Measurements from ENCODE around the gene SPP2. TPM values are rescaled to one million over a fixed set of nuclear protein-coding genes. Genes with fewer than 3 reads are reported as not detected.

The SPP2 gene
- total RNA-seq, 4 donors from 2014 or later: not detected

DNA sequence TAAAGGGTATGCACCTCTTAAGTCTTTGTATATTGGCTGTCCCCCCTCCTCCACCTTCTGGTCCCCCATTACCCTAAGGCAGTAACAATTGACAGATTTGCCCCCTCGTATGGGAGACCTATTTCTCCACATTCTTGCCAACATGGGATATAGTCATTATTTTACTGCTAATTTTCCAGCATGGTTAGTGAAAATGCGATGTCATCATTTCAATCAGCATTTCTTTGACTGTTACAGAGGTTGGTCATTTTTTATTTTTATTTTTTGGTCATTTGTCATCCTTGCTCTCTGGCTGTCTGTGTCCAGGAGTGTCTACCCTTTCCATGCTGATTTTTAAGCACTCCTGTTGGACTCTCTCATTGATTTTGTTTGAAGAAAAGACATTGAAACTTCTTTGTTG is 45.4 kb upstream of the SPP2 start:
- H3K27ac ChIP-seq: no peak overlapping the region
- no peak for DNase-seq (ENCODE audit: low spot score in 2 of 2)
- no peak for TF ChIP-seq POLR2AphosphoS5 (IDR thresholded peaks at IDR 0.05)
- peaks cover 4% of the 10 kb centered on the region for H3K27me3 ChIP-seq
- no peak overlapping the region for H3K4me3 ChIP-seq
- WGBS: 88% methylated on average over 2 of the region's 2 CpGs
- H3K9me3 ChIP-seq: no peaks in the 10 kb centered on the region
- peaks cover 6% of the 10 kb centered on the region for H3K4me1 ChIP-seq
- H3K36me3 ChIP-seq: no peaks in the 10 kb centered on the region

GRCh38 chr2:234006501-234006900 is 44.0 kb upstream of the SPP2 start:
- no peak overlapping the region for H3K27ac ChIP-seq
- H3K4me1 ChIP-seq: peaks cover 6% of the 10 kb centered on the region
- no peak overlapping the region for H3K4me3 ChIP-seq
- no peaks in the 10 kb centered on the region for H3K36me3 ChIP-seq
- WGBS: 93% methylated on average over 3 of the region's 3 CpGs
- H3K9me3 ChIP-seq: no peaks in the 10 kb centered on the region
- peaks cover 4% of the 10 kb centered on the region for H3K27me3 ChIP-seq
- TF ChIP-seq CTCF (IDR thresholded peaks at IDR 0.05) (no peak), EP300 (IDR thresholded peaks at IDR 0.05) (no peak), POLR2A (IDR thresholded peaks at IDR 0.05) (no peak)
- DNase-seq (ENCODE audit: low spot score in 2 of 2): no peak

DNA sequence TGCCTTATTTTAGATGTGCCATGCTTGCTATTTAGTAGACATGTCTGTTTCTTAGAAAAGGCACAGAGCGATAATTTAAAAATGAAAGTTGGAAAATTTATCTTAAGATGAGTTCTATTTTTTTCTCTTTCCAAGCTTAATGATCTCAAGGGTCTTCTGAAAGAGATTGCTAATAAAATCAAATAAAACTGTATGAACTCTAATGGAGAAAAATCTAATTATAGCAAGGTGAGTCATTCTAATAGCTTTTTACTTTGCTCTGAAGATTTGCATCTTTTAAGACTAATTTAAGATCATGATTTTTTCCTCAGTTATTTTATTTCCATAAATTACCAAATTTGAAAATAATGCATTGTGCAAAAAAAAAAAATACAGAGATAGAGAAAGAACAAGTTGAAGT is 36.1 kb upstream of the SPP2 start:
- DNase-seq (ENCODE audit: low spot score in 2 of 2): no peak
- H3K4me3 ChIP-seq: no peak overlapping the region
- H3K4me1 ChIP-seq: no peaks in the 10 kb centered on the region
- peaks cover 4% of the 10 kb centered on the region for H3K27me3 ChIP-seq
- WGBS: 100% methylated on average over 1 of the region's 1 CpG
- no peak for TF ChIP-seq EP300 (IDR thresholded peaks at IDR 0.05)
- TF ChIP-seq POLR2AphosphoS5 (IDR thresholded peaks at IDR 0.05): no peak
- no peak for TF ChIP-seq CTCF (IDR thresholded peaks at IDR 0.05)
- H3K36me3 ChIP-seq: no peaks in the 10 kb centered on the region
- H3K9me3 ChIP-seq: no peaks in the 10 kb centered on the region
- no peak overlapping the region for H3K27ac ChIP-seq

GRCh38 chr2:234015861-234016260 is 34.6 kb upstream of the SPP2 start:
- Histone ChIP-seq H3K27me3 (peaks cover 4% of the 10 kb centered on the region), H3K4me3 (no peak overlapping the region), H3K36me3 (no peaks in the 10 kb centered on the region), H3K4me1 (no peaks in the 10 kb centered on the region), H3K27ac (no peak overlapping the region), H3K9me3 (no peaks in the 10 kb centered on the region)
- WGBS: 81% methylated on average over 3 of the region's 3 CpGs
- no peak for DNase-seq (ENCODE audit: low spot score in 2 of 2)
- no peak for TF ChIP-seq POLR2AphosphoS5 (IDR thresholded peaks at IDR 0.05)
- TF ChIP-seq CTCF (IDR thresholded peaks at IDR 0.05): no peak
- no peak for TF ChIP-seq POLR2A (IDR thresholded peaks at IDR 0.05)
- TF ChIP-seq EP300 (IDR thresholded peaks at IDR 0.05): no peak

- no peaks in the 10 kb centered on the region for H3K9me3 ChIP-seq
- no peaks in the 10 kb centered on the region for H3K4me1 ChIP-seq
- H3K27ac ChIP-seq: no peak overlapping the region
- H3K27me3 ChIP-seq: peaks cover 4% of the 10 kb centered on the region
- DNase-seq (ENCODE audit: low spot score in 2 of 2): no peak
- H3K4me3 ChIP-seq: no peak overlapping the region
- no peak for TF ChIP-seq CTCF (IDR thresholded peaks at IDR 0.05)
- no peak for TF ChIP-seq EP300 (IDR thresholded peaks at IDR 0.05)
- no peak for TF ChIP-seq POLR2A (IDR thresholded peaks at IDR 0.05)
- no peak for TF ChIP-seq POLR2AphosphoS5 (IDR thresholded peaks at IDR 0.05)
- H3K36me3 ChIP-seq: no peaks in the 10 kb centered on the region
- 95% methylated on average over 4 of the region's 4 CpGs for WGBS
These were observed 30.6 kb upstream of the SPP2 start for GRCh38 chr2:234019896-234020295.

DNA sequence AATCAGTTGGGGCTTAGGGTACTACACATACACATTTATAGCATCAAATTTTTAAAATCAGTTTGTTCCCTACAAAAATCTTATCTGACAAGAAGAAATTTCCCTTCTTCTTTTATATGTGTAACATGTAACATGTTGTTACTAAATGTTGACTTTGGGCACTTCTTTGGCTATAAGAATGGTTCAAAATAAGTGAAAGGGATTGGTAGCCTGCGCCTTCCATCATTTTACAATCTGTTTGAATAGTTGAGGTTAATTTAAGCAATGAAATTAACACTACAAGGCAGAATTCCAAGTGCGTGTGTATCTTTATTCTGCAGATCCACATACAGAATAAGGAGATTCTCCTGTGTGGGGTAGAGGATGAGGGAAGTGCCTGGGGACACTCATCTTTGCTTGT is 30.2 kb upstream of the SPP2 start:
- DNase-seq (ENCODE audit: low spot score in 2 of 2): no peak
- Histone ChIP-seq H3K9me3 (no peaks in the 10 kb centered on the region), H3K4me3 (no peak overlapping the region), H3K27ac (no peak overlapping the region), H3K27me3 (peaks cover 4% of the 10 kb centered on the region), H3K4me1 (peaks cover 3% of the 10 kb centered on the region), H3K36me3 (no peaks in the 10 kb centered on the region)
- WGBS: 89% methylated on average over 2 of the region's 2 CpGs
- TF ChIP-seq POLR2AphosphoS5 (IDR thresholded peaks at IDR 0.05) (no peak), CTCF (IDR thresholded peaks at IDR 0.05) (no peak), POLR2A (IDR thresholded peaks at IDR 0.05) (no peak), EP300 (IDR thresholded peaks at IDR 0.05) (no peak)

All from suprapubic skin (tissue), 4 donors.